Hepatocyte (in vitro differentiated cells): ENCODE measurements around the gene MYRIP. TPM values are rescaled to one million over a fixed set of nuclear protein-coding genes. Genes with fewer than 3 reads are reported as not detected.

Experiments
- DNase-seq: peaks from one replicate; pipeline ENCODE4 v3.0.0-alpha.2; 2016; ENCODE audit warnings: low spot score
- H2AFZ ChIP-seq: fragments of 200-600 bp; sonication (generic); 2 replicates; pipeline ENCODE4 v1.6.0; 2016; ENCODE audit warnings: antibody characterized with exemption, mild to moderate bottlenecking
- H3K27ac ChIP-seq: fragments of 200-600 bp; sonication (generic); 2 replicates; pipeline ENCODE4 v1.5.1; 2016; ENCODE audit warnings: mild to moderate bottlenecking
- H3K27me3 ChIP-seq: fragments of 200-600 bp; sonication (generic); 2 replicates; pipeline ENCODE4 v1.6.1; 2016
- H3K36me3 ChIP-seq: fragments of 200-600 bp; sonication (generic); replicated peaks from 2 replicates; pipeline ENCODE4 v1.5.1; 2016; ENCODE audit warnings: low read depth; ENCODE audit not compliant: insufficient read depth
- H3K4me1 ChIP-seq: fragments of 200-600 bp; sonication (generic); 2 replicates; pipeline ENCODE4 v1.5.1; 2016; ENCODE audit warnings: mild to moderate bottlenecking, moderate library complexity; ENCODE audit not compliant: insufficient read depth
- H3K4me2 ChIP-seq: fragments of 200-600 bp; sonication (generic); 2 replicates; pipeline ENCODE4 v1.6.0; 2016
- H3K4me3 ChIP-seq: fragments of 200-600 bp; sonication (generic); 2 replicates; pipeline ENCODE4 v1.5.1; 2016; ENCODE audit warnings: mild to moderate bottlenecking
- H3K79me2 ChIP-seq: fragments of 200-600 bp; sonication (generic); 2 replicates; pipeline ENCODE4 v1.6.0; 2017; ENCODE audit warnings: mild to moderate bottlenecking
- H3K9me2 ChIP-seq: fragments of 200-600 bp; sonication (generic); replicated peaks from 2 replicates; pipeline ENCODE4 v1.6.0; 2017; ENCODE audit warnings: mild to moderate bottlenecking; ENCODE audit not compliant: insufficient read depth
- H3K9me3 ChIP-seq: fragments of 200-600 bp; sonication (generic); 2 replicates; pipeline ENCODE4 v1.5.1; 2016; ENCODE audit warnings: low read depth, mild to moderate bottlenecking
- H4K20me1 ChIP-seq: fragments of 200-600 bp; sonication (generic); 2 replicates; pipeline ENCODE4 v1.6.0; 2016; ENCODE audit warnings: mild to moderate bottlenecking; ENCODE audit not compliant: insufficient read depth, poor library complexity, severe bottlenecking
- EZH2 ChIP-seq: fragments of 200-600 bp; sonication (generic); IDR thresholded peaks from 2 replicates; pipeline ENCODE4 v1.6.1; 2016; ENCODE audit warnings: antibody characterized with exemption, mild to moderate bottlenecking, borderline replicate concordance
- EZH2phosphoT487 ChIP-seq: fragments of 200-600 bp; sonication (generic); IDR thresholded peaks from one replicate; pipeline ENCODE4 v1.6.1; 2018; ENCODE audit warnings: antibody characterized with exemption, mild to moderate bottlenecking, low read depth, moderate library complexity; ENCODE audit not compliant: unreplicated experiment, severe bottlenecking
- WGBS: methylation state at CpG from one replicate; pipeline ENCODE4 v1.1.6; 2016; ENCODE audit warnings: low lambda C conversion rate; ENCODE audit errors: missing lambda C conversion rate; 5-methylcytosine and 5-hydroxymethylcytosine counted together
- polyA plus RNA-seq: library from polyadenylated mRNA; unstranded; fragments of >200 nt; fragmentation: Nextera tagmentation; extraction: Ambion mirVana; gene quantifications from 2 replicates; pipeline ENCODE4 v1.2.1, GENCODE V29; 2016
- total RNA-seq: library from RNA; depleted of rRNA; stranded (reverse); fragments of >200 nt; gene quantifications from 2 replicates; pipeline ENCODE4 v1.2.3, GENCODE V29; 2014
- TF ChIP-seq, protein P1 (sequence below): fragments of 200-600 bp; sonication (generic); IDR thresholded peaks from 2 replicates; pipeline ENCODE4 v1.5.1; 2016; ENCODE audit warnings: antibody characterized with exemption, mild to moderate bottlenecking; ENCODE audit not compliant: poor library complexity

Gene MYRIP
- total and polyA plus RNA-seq, 2 experiments from 2014 or later = 0.57 TPM; not detected in 1

DNA sequence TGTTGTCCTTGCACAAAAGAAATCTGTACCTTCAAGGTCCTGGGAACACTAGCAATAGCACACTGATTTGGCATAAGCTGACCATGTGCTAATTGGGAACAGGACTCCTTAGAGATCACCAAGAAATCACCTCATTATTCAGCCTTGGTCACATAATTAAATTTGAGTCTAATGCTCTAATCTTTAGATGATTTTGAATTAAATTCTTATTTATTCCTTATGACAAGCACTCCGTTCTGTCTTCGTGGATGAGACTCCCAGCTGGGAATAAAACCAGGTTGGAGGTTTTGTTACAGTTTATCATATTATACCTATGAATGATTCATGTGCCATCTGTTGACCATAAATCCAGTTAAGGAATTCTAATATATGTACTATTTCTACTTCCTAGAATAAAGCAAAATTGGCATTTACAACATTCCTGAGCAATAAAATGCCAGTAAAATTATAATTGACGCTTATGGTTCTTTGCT lies 162.2 kb downstream of the MYRIP start:
- Histone ChIP-seq H3K9me2 (no peaks in the 10 kb centered on the region), H3K36me3 (no peaks in the 10 kb centered on the region), H3K9me3 (no peaks in the 10 kb centered on the region), H3K27ac (no peak overlapping the region), H3K27me3 (no peaks in the 10 kb centered on the region), H3K4me3 (no peak overlapping the region), H3K79me2 (no peaks in the 10 kb centered on the region), H2AFZ (no peak overlapping the region), H3K4me2 (no peak overlapping the region), H4K20me1 (no peaks in the 10 kb centered on the region), H3K4me1 (no peaks in the 10 kb centered on the region)
- WGBS = 70% methylated on average over 3 of the region's 3 CpGs
- no peak for DNase-seq
- TF ChIP-seq, protein P1, sequence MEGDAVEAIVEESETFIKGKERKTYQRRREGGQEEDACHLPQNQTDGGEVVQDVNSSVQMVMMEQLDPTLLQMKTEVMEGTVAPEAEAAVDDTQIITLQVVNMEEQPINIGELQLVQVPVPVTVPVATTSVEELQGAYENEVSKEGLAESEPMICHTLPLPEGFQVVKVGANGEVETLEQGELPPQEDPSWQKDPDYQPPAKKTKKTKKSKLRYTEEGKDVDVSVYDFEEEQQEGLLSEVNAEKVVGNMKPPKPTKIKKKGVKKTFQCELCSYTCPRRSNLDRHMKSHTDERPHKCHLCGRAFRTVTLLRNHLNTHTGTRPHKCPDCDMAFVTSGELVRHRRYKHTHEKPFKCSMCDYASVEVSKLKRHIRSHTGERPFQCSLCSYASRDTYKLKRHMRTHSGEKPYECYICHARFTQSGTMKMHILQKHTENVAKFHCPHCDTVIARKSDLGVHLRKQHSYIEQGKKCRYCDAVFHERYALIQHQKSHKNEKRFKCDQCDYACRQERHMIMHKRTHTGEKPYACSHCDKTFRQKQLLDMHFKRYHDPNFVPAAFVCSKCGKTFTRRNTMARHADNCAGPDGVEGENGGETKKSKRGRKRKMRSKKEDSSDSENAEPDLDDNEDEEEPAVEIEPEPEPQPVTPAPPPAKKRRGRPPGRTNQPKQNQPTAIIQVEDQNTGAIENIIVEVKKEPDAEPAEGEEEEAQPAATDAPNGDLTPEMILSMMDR = no peak
- TF ChIP-seq EZH2 = no peak
- no peak for TF ChIP-seq EZH2phosphoT487

DNA sequence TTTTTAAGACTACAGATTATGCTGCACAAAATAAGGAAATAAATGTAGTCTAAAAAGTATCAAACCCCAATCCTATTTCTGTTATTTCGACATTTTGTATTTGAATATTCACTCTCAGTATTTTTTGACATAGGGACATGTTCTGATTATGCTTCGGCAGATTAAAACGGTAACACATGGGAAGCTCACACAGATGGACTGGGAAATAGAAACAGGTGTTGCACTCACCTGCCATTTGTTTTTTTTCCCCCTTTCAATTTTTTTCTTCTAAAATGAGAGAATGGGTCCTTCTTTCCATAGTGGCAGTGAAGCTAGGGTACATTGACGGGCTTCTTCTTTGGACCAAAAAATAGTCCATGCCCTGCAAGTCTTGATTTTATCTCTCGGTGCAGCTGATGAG lies 163.1 kb downstream of the MYRIP start:
- H3K27me3 ChIP-seq = no peaks in the 10 kb centered on the region
- DNase-seq = no peak
- no peaks in the 10 kb centered on the region for H4K20me1 ChIP-seq
- TF ChIP-seq, protein P1 = no peak
- no peak overlapping the region for H3K4me2 ChIP-seq
- no peaks in the 10 kb centered on the region for H3K9me3 ChIP-seq
- WGBS = 92% methylated on average over 5 of the region's 5 CpGs
- no peaks in the 10 kb centered on the region for H3K79me2 ChIP-seq
- H2AFZ ChIP-seq = no peak overlapping the region
- H3K9me2 ChIP-seq = no peaks in the 10 kb centered on the region
- no peak overlapping the region for H3K27ac ChIP-seq
- no peak overlapping the region for H3K4me3 ChIP-seq
- no peaks in the 10 kb centered on the region for H3K4me1 ChIP-seq
- no peaks in the 10 kb centered on the region for H3K36me3 ChIP-seq

DNA sequence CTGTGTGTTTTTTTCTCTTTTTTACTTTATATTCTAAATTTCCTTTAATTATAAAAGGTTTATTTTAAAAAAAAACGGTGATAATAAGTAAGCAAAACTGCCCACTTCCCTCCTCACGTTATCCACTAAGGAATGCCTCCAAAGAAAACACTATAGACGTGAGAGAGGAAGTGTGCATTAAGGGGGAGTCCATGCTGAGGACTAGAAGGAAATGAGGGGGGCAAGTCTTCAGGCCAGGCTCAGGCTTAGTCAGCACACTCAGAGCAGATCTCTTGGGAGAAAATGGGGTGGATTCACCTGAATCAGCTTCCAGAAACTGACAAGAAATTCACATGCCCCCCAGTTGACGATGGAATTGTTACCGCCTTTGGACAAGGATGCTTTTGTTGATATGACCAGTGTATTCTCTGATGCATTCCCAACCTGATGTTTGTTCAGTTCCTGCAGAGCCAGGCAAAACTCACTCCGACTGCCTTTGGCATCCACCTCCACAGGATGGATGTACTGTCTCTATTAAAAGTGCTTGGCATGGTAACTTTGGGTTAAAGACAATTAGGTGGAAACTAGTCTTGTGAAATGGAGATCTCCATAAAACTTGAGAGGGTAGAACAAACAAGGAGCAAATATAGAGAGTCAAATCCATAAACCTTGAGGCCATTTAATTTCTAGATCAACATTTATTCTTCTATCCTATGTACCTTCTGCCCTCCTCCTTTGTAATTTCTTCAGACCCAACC lies 167.8 kb downstream of the MYRIP start:
- no peak overlapping the region for H3K4me2 ChIP-seq
- no peaks in the 10 kb centered on the region for H3K9me2 ChIP-seq
- no peaks in the 10 kb centered on the region for H3K4me1 ChIP-seq
- no peaks in the 10 kb centered on the region for H4K20me1 ChIP-seq
- no peak overlapping the region for H3K27ac ChIP-seq
- no peaks in the 10 kb centered on the region for H3K27me3 ChIP-seq
- TF ChIP-seq EZH2 (no peak), EZH2phosphoT487 (no peak)
- TF ChIP-seq, protein P1 = no peak
- H2AFZ ChIP-seq = no peak overlapping the region
- no peaks in the 10 kb centered on the region for H3K9me3 ChIP-seq
- no peaks in the 10 kb centered on the region for H3K36me3 ChIP-seq
- H3K4me3 ChIP-seq = no peak overlapping the region
- no peaks in the 10 kb centered on the region for H3K79me2 ChIP-seq
- no peak for DNase-seq
- 86% methylated on average over 6 of the region's 6 CpGs for WGBS

GRCh38 chr3:39978308-39978707 lies 168.9 kb downstream of the MYRIP start:
- TF ChIP-seq EZH2 (no peak), EZH2phosphoT487 (no peak)
- TF ChIP-seq, protein P1 = no peak
- Histone ChIP-seq H3K27ac (no peak overlapping the region), H3K36me3 (no peaks in the 10 kb centered on the region), H3K4me2 (no peak overlapping the region), H3K9me2 (no peaks in the 10 kb centered on the region), H3K9me3 (no peaks in the 10 kb centered on the region), H3K4me3 (no peak overlapping the region), H3K4me1 (no peaks in the 10 kb centered on the region), H3K79me2 (no peaks in the 10 kb centered on the region), H4K20me1 (no peaks in the 10 kb centered on the region), H2AFZ (no peak overlapping the region), H3K27me3 (no peaks in the 10 kb centered on the region)
- 56% methylated on average over 3 of the region's 3 CpGs for WGBS
- DNase-seq = no peak
